ENCODE results near the gene GJB6. TPM values are rescaled to one million over a fixed set of nuclear protein-coding genes. Genes with fewer than 3 reads are reported as not detected.

Gene GJB6
- polyA plus RNA-seq, 2 of the 4 experiments (the other 2 are of a cell fraction): 0.06 TPM; not detected in 1

- TF ChIP-seq KDM5A (IDR thresholded peaks at IDR 0.05) (no peak), CBX2 (IDR thresholded peaks at IDR 0.05; ENCODE audit: borderline replicate concordance, low read depth) (no peak), SMC3 (IDR thresholded peaks at IDR 0.05) (0 out of 3 replicates have a peak, but pooled peaks have one; percentile 17), E2F6 (IDR thresholded peaks at IDR 0.05; ENCODE audit: borderline replicate concordance, low read depth) (no peak), NFE2L2 (conservative IDR thresholded peaks at IDR 0.05; ENCODE audit: low read length) (no peak), EHMT2 (IDR thresholded peaks at IDR 0.05; ENCODE audit: low read depth) (no peak), MYC (IDR thresholded peaks at IDR 0.05; ENCODE audit: borderline replicate concordance, low read length) (no peak), HOXB5 (CRISPR knock-in tag; IDR thresholded peaks at IDR 0.05) (no peak), EP300 (IDR thresholded peaks at IDR 0.05) (no peak), ATOH8 (CRISPR knock-in tag; IDR thresholded peaks at IDR 0.05; ENCODE audit: low read depth) (no peak), RAD21 (conservative IDR thresholded peaks at IDR 0.05 in 1 of 2, IDR thresholded peaks at IDR 0.05 in 1 of 2) (peak; percentile 52 to 55; a peak in 4 of 5 replicates), EHF (CRISPR knock-in tag; IDR thresholded peaks at IDR 0.05) (no peak), RARB (CRISPR knock-in tag; IDR thresholded peaks at IDR 0.05) (no peak)
Measured at GRCh38 chr13:20197361-20197834, 34.7 kb downstream of the GJB6 start (continued).

GRCh38 chr13:20195801-20196200 is 36.3 kb downstream of the GJB6 start:
- DNase-seq (ENCODE audit: low read depth in 1 of 2, low spot score in 1 of 2) (no peak), ATAC-seq (no peak), FAIRE-seq (no peak)
- CTCF ChIA-PET: interaction anchor here (0.6 to 3.9 kb wide), 6 partner anchors 10 to 729 kb away, joined by 3 to 24 read pairs (median 4); no protein-coding TSS in a partner anchor
- Histone ChIP-seq H3K27ac (no peak overlapping the region), H3K4me1 (peaks cover 13% of the 10 kb centered on the region; the same call in 2 of the 3 replicates), H3K4me2 (no peak overlapping the region), H3K4me3 (no peak overlapping the region), H3K9me3 (no peaks in the 10 kb centered on the region; the same call in 2 of the 3 replicates)
- 30% methylated on average over 8 of the region's 8 CpGs for WGBS (ENCODE audit: missing lambda C conversion rate)
- POLR2A ChIA-PET: no interaction called here
- no peak for TF ChIP-seq ATOH8 (CRISPR knock-in tag; IDR thresholded peaks at IDR 0.05; ENCODE audit: low read depth)
- TF ChIP-seq FOSL2 (IDR thresholded peaks at IDR 0.05): no peak
- TF ChIP-seq FOSL2 (CRISPR knock-in tag; IDR thresholded peaks at IDR 0.05): no peak
- TF ChIP-seq TP53 (CRISPR knock-in tag; IDR thresholded peaks at IDR 0.05): no peak
- no peak for TF ChIP-seq EP300 (IDR thresholded peaks at IDR 0.05)
- no peak for TF ChIP-seq JUNB (IDR thresholded peaks at IDR 0.05)
- no peak for TF ChIP-seq FOXS1 (CRISPR knock-in tag; IDR thresholded peaks at IDR 0.05)
- TF ChIP-seq ZC3H11A (IDR thresholded peaks at IDR 0.05): no peak
- no peak for TF ChIP-seq POLR2A (IDR thresholded peaks at IDR 0.05; ENCODE audit: low read length)
- no peak for TF ChIP-seq CEBPB (IDR thresholded peaks at IDR 0.05)
- no peak for TF ChIP-seq BHLHE40 (IDR thresholded peaks at IDR 0.05; ENCODE audit: low read depth, low read length)
- no peak for TF ChIP-seq HOXB5 (CRISPR knock-in tag; IDR thresholded peaks at IDR 0.05)
- no peak for TF ChIP-seq POLR2AphosphoS2 (conservative IDR thresholded peaks at IDR 0.05; ENCODE audit: low read length)

GRCh38 chr13:20193907-20194631 is 38.0 kb downstream of the GJB6 start:
- no peak overlapping the region for H3K4me3 ChIP-seq
- ATAC-seq: no peak
- peaks cover 13% of the 10 kb centered on the region; the same call in 2 of the 3 replicates for H3K4me1 ChIP-seq
- FAIRE-seq: no peak
- no peak overlapping the region for H3K4me2 ChIP-seq
- WGBS (ENCODE audit: missing lambda C conversion rate): 76% methylated on average over 24 of the region's 27 CpGs
- CTCF ChIA-PET: interaction anchor here (0.6 to 3.5 kb wide), 4 partner anchors 12 to 731 kb away, joined by 3 to 16 read pairs (median 6); no protein-coding TSS in a partner anchor
- no peak for TF ChIP-seq FOSL2 (IDR thresholded peaks at IDR 0.05)
- TF ChIP-seq FOSL2 (CRISPR knock-in tag; IDR thresholded peaks at IDR 0.05): no peak
- TF ChIP-seq MAFK (IDR thresholded peaks at IDR 0.05; ENCODE audit: partially characterized antibody): peak; percentile 60
- no peaks in the 10 kb centered on the region for H3K9me3 ChIP-seq
- POLR2A ChIA-PET: no interaction called here
- H3K27ac ChIP-seq: no peak overlapping the region
- no peak for DNase-seq (ENCODE audit: low read depth in 1 of 2, low spot score in 1 of 2)

Data from A549 (cell line).